PC-9 (cell line): ENCODE measurements around the gene SASH1. TPM values are rescaled to one million over a fixed set of nuclear protein-coding genes. Genes with fewer than 3 reads are reported as not detected.

Experiments used
- BruUV-seq: library from RNA; stranded (reverse); fragments of 400-500 nt; replicated peaks from 2 replicates; lab custom pipeline; 2021; lab: Mats Ljungman, UMichigan
- CTCF ChIA-PET: fragments of 300-600 bp; sonication (Branson Sonifier 250); formaldehyde crosslinking; loops from one replicate; lab custom pipeline; 2022; ENCODE audit warnings: antibody characterized with exemption; lab: Charles Lee
- POLR2A ChIA-PET: fragments of 300-600 bp; sonication (Branson Sonifier 250); formaldehyde crosslinking; loops from one replicate; lab custom pipeline; 2022; ENCODE audit warnings: antibody characterized with exemption; ENCODE audit not compliant: unreplicated experiment; lab: Charles Lee
- DNase-seq, 2 experiments: peaks; one replicate each; pipeline versions ENCODE4 v3.0.0 to v3.0.0-alpha.2; 2015 to 2022; ENCODE audit warnings: mixed read lengths in 1 of 2
- H2AFZ ChIP-seq: fragments of 200-600 bp; sonication (generic); 2 replicates; pipeline ENCODE4 v1.8.1; 2017; ENCODE audit warnings: antibody characterized with exemption
- H3F3A ChIP-seq: fragments of 200-600 bp; sonication (generic); 2 replicates; pipeline ENCODE4 v1.8.1; 2017; ENCODE audit warnings: antibody characterized with exemption, mild to moderate bottlenecking, low read depth; ENCODE audit not compliant: insufficient read depth
- H3K27ac ChIP-seq: fragments of 200-600 bp; sonication (generic); 2 replicates; pipeline ENCODE4 v1.6.1; 2016; ENCODE audit warnings: mixed run types
- H3K27me3 ChIP-seq: fragments of 200-600 bp; sonication (generic); 2 replicates; pipeline ENCODE4 v1.6.1; 2016; ENCODE audit warnings: low read depth, mixed run types; ENCODE audit not compliant: insufficient read depth
- H3K36me3 ChIP-seq: fragments of 200-600 bp; sonication (generic); 2 replicates; pipeline ENCODE4 v1.6.1; 2016; ENCODE audit warnings: low read depth, mixed run types
- H3K4me1 ChIP-seq: fragments of 200-600 bp; sonication (generic); replicated peaks from 2 replicates; pipeline ENCODE4 v1.6.1; 2016; ENCODE audit warnings: mixed run types; ENCODE audit not compliant: insufficient read depth
- H3K4me2 ChIP-seq: fragments of 200-600 bp; sonication (generic); 2 replicates; pipeline ENCODE4 v1.6.1; 2017; ENCODE audit warnings: mixed run types
- H3K4me3 ChIP-seq: fragments of 200-600 bp; sonication (generic); 2 replicates; pipeline ENCODE4 v1.6.1; 2016; ENCODE audit warnings: mixed run types
- H3K79me2 ChIP-seq: fragments of 200-600 bp; sonication (generic); 2 replicates; pipeline ENCODE4 v1.6.1; 2017; ENCODE audit warnings: low read depth, mixed run types
- H3K9me2 ChIP-seq: fragments of 200-600 bp; sonication (generic); 2 replicates; pipeline ENCODE4 v1.8.1; 2017; ENCODE audit warnings: mild to moderate bottlenecking; ENCODE audit not compliant: insufficient read depth
- H3K9me3 ChIP-seq: fragments of 200-600 bp; sonication (generic); 2 replicates; pipeline ENCODE4 v1.8.1; 2016; ENCODE audit warnings: low read depth; ENCODE audit not compliant: insufficient read depth
- H4K20me1 ChIP-seq: fragments of 200-600 bp; sonication (generic); 2 replicates; pipeline ENCODE4 v1.8.1; 2017; ENCODE audit not compliant: insufficient read depth
- EZH2 ChIP-seq: fragments of 200-600 bp; sonication (generic); IDR thresholded peaks from 2 replicates; pipeline ENCODE4 v1.8.0; 2017; ENCODE audit warnings: antibody characterized with exemption, low read depth
- intact Hi-C: fragments of 100-400 bp; cut with micrococcal nuclease; formaldehyde crosslinking; loops from one replicate; pipeline ENCODE4 v1.10.0; 2022; ENCODE audit not compliant: unreplicated experiment
- total RNA-seq: library from RNA; stranded (reverse); gene quantifications from 2 replicates; pipeline ENCODE4 v1.2.3, GENCODE V29; 2021
- TF ChIP-seq, protein P1 (sequence below): fragments of 200-600 bp; sonication (generic); conservative IDR thresholded peaks from 2 replicates; pipeline ENCODE4 v1.6.1; 2017; ENCODE audit warnings: mixed run types, antibody characterized with exemption, mild to moderate bottlenecking, moderate library complexity

SASH1 gene
- total RNA-seq, 1 experiment from 2014 or later = 32.9 TPM

- intact Hi-C loops = no loop called here
- POLR2A ChIA-PET = interaction anchor here (0.5 kb wide), 1 partner anchor 1232 kb away, joined by 3 read pairs; no protein-coding TSS in a partner anchor
- H3K27me3 ChIP-seq = no peaks in the 10 kb centered on the region
- no peak for DNase-seq
- TF ChIP-seq, protein P1, sequence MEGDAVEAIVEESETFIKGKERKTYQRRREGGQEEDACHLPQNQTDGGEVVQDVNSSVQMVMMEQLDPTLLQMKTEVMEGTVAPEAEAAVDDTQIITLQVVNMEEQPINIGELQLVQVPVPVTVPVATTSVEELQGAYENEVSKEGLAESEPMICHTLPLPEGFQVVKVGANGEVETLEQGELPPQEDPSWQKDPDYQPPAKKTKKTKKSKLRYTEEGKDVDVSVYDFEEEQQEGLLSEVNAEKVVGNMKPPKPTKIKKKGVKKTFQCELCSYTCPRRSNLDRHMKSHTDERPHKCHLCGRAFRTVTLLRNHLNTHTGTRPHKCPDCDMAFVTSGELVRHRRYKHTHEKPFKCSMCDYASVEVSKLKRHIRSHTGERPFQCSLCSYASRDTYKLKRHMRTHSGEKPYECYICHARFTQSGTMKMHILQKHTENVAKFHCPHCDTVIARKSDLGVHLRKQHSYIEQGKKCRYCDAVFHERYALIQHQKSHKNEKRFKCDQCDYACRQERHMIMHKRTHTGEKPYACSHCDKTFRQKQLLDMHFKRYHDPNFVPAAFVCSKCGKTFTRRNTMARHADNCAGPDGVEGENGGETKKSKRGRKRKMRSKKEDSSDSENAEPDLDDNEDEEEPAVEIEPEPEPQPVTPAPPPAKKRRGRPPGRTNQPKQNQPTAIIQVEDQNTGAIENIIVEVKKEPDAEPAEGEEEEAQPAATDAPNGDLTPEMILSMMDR = no peak
- no peak for TF ChIP-seq EZH2
- no peaks in the 10 kb centered on the region for H3K4me1 ChIP-seq
- no peaks in the 10 kb centered on the region for H3F3A ChIP-seq
- H4K20me1 ChIP-seq = no peaks in the 10 kb centered on the region; the same call in 1 of the 2 replicates
- H3K4me3 ChIP-seq = no peak overlapping the region
- BruUV-seq = no TSS peak
- H3K27ac ChIP-seq = no peak overlapping the region
- H2AFZ ChIP-seq = no peak overlapping the region
- H3K36me3 ChIP-seq = no peaks in the 10 kb centered on the region
- H3K9me3 ChIP-seq = no peaks in the 10 kb centered on the region
- CTCF ChIA-PET = no interaction called here
- no peaks in the 10 kb centered on the region for H3K79me2 ChIP-seq
- H3K9me2 ChIP-seq = no peaks in the 10 kb centered on the region
- H3K4me2 ChIP-seq = no peak overlapping the region
Measured at GRCh38 chr6:148491638-148492251, 149.1 kb downstream of the SASH1 start.

DNA sequence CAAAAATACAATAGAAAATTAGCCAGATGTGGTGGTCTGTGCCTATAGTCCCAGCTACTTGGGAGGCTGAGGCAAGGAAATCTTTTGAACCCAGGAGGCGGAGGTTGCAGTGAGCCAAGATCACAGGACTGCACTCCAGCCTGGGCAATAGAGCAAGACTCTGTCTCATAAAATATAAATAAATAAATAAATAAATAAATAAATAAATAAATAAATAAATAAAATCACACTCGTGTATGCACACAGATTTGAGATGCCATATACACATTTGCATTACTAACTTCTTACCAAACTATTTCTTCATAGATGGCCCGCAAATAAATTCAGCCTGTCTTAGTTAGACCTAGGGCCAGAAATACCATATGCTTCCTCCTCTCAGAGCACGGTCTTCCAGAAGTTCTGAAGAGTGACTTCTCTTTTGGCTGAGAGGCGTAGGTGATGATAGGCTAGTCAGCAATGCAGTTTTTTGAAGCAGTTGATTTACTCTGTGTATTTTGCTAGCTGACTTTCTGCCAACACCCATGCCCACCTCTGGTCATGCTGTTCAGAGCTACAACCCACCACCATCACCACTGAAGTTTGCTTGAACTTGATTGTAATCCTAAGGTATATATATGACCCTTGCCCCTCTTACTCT lies 150.1 kb downstream of the SASH1 start:
- TF ChIP-seq, protein P1 = no peak
- no peak for TF ChIP-seq EZH2

GRCh38 chr6:148493424-148493823 lies 150.8 kb downstream of the SASH1 start:
- Histone ChIP-seq H3K9me3 (no peaks in the 10 kb centered on the region), H2AFZ (no peak overlapping the region), H3K27me3 (no peaks in the 10 kb centered on the region), H3K27ac (no peak overlapping the region), H4K20me1 (no peaks in the 10 kb centered on the region), H3K4me3 (no peak overlapping the region), H3K4me2 (no peak overlapping the region), H3K36me3 (no peaks in the 10 kb centered on the region), H3K9me2 (no peaks in the 10 kb centered on the region; the same call in 1 of the 2 replicates), H3K79me2 (no peaks in the 10 kb centered on the region), H3K4me1 (no peaks in the 10 kb centered on the region), H3F3A (no peaks in the 10 kb centered on the region)
- intact Hi-C loops = no loop called here
- no TSS peak for BruUV-seq
- no peak for TF ChIP-seq EZH2
- ChIA-PET CTCF (no interaction called here), POLR2A (no interaction called here)
- no peak for DNase-seq

More for the DNA sequence above, 150.1 kb downstream of the SASH1 start:
- Histone ChIP-seq H2AFZ (no peak overlapping the region), H3K36me3 (no peaks in the 10 kb centered on the region), H3K9me2 (no peaks in the 10 kb centered on the region; the same call in 1 of the 2 replicates), H3F3A (no peaks in the 10 kb centered on the region), H3K9me3 (no peaks in the 10 kb centered on the region), H3K27me3 (no peaks in the 10 kb centered on the region), H3K4me1 (no peaks in the 10 kb centered on the region), H3K4me3 (no peak overlapping the region), H3K79me2 (no peaks in the 10 kb centered on the region), H4K20me1 (no peaks in the 10 kb centered on the region), H3K27ac (no peak overlapping the region), H3K4me2 (no peak overlapping the region)
- intact Hi-C loops = no loop called here
- BruUV-seq = no TSS peak
- DNase-seq = no peak
- ChIA-PET CTCF (no interaction called here), POLR2A (interaction anchor here (0.5 kb wide), 1 partner anchor 1233 kb away, joined by 3 read pairs; no protein-coding TSS in a partner anchor)
